MM.1S (cell line): ENCODE measurements around the gene DIPK1B.

Experiments used
- CTCF ChIP-seq: fragments of 300-600 bp; sonication (generic); IDR thresholded peaks from 2 replicates; pipeline ENCODE4 v1.5.1; 2016; ENCODE audit warnings: antibody characterized with exemption, low read length, mixed read lengths
- EZH2 ChIP-seq: fragments of 300-600 bp; sonication (generic); optimal IDR thresholded peaks from 2 replicates; pipeline ENCODE3; 2017; ENCODE audit warnings: low read depth, mild to moderate bottlenecking, antibody characterized with exemption, low read length, mixed read lengths
- EZH2phosphoT487 ChIP-seq: fragments of 300-600 bp; sonication (generic); IDR thresholded peaks from 2 replicates; pipeline ENCODE4 v1.6.1; 2018; ENCODE audit warnings: antibody characterized with exemption, low read length

GRCh38 chr9:136707849-136708517, 4.4 kb upstream of the DIPK1B start:
- TF ChIP-seq CTCF (no peak), EZH2 (no peak), EZH2phosphoT487 (no peak)
